Measurements from ENCODE around the gene CRYBG2. TPM values are rescaled to one million over a fixed set of nuclear protein-coding genes. Genes with fewer than 3 reads are reported as not detected.

Gene CRYBG2
- total RNA-seq (2022; extraction: Qiagen RNA extraction): 0.99 to 1.9 TPM (median 1.3 TPM) in 5 replicates

GRCh38 chr1:26353976-26354820 is at the start of gene CRYBG2:
Gene CRYBG2, minus strand, starts transcription at chr1:26354130. Its CDS starts 7,473 bp downstream, at chr1:26346657.

DNA sequence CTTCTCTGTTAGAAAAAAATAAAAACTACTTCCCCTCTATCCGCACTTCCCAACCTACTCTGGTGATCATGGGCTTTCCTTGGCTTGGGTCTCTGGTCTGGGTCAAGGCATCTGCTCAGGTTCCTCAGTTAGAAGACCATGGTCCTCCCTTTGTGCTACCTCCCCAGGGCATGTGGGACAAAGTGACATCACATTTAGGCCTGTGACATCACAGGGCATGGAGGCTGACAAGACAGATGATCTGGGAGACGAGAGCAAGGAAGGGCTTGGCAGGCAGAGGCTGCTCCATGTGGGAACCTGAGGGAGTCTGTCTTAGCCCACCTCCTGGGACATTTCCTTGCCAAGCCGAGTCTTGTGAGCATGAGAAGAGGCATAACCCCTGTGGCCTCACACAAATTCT is 18.7 kb upstream of the CRYBG2 start, which contains the start of gene ZNF683:
TSS of gene ZNF683 (minus strand) at position 140 of the 400 bp plus-strand sequence. CDS start 4,179 bp downstream, outside the sequence.

DNA sequence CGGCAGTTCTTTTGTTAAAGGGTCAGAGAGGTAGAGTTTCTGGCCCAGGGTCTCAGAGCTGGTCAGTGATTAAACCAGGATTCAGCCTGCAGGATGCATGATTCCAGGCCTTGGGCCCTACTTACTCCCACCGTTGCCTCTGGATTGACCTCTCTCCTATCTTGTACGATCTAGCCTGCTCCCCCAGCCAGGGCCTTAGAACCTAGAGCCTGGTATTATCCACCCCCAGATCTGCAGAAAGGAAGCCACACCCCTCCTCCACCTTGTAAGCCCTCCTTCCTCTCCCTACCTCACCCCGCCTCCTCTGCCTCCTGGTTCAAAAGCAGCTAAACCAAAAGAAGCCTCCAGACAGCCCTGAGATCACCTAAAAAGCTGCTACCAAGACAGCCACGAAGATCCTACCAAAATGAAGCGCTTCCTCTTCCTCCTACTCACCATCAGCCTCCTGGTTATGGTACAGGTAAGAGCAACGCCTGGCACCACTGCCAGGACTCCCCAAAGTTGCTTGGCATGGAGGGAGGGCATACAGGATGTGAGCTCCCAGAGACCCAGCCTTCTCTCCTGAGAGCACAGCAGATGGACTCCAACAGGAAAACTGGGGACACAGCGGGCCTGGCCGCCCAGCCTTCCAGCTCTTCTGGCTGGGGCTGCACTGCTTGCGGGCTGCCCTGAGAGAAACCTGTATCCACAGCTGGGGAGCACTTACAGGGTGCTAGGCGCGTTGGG is 36.2 kb downstream of the CRYBG2 start, which contains the start of gene CD52:
TSS of gene CD52 (plus strand) at position 347 of the 726 bp plus-strand sequence. CDS start at position 407, 60 bp downstream.

DNA sequence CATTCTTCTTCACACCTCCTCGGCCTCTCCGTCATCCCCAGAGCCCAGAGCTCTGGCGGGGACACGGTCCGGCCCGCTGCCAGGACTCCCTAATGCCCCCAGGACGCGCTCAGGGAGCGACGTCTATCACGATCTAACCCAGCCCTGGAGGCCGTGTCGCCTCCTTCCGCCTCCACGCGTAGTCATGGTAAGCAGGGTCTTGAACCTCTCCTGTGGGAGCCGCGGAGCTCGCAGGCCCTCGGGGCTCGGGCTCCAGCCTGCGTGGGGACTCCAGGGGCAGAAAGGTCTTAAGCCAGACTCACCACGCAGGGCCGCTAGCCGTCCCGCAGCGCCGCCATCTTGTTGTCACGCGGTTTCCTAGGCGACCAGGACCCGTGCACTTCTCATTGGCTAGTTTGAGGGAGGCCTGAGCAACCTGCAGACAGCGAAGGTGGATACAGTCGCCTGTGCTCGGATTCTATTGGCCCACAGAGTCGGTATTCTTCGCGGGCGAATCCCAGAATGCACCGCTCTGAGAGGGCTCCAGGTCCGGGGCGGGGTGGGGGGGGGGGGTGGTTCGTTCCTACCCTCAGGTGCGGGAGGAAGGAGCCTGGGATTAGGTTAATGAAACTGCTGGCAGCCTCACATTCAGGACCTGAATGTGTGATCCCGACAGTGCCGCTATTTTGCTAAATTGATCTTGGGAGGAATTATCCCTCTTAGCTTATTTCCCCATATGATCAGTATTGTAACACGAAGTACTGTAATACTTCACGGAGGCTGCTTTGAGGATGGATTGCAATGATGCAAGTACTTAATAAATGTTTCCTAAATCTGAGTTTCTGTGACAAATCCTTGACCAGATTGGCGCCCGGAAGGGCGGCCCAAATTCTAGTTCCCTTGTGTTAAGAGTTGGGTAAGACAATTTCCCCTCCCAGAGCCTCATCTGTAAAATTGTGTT is 47.4 kb downstream of the CRYBG2 start, which contains the start of gene UBXN11:
TSS of gene UBXN11 (minus strand) at position 347 of the 940 bp plus-strand sequence. CDS start 3,753 bp downstream, outside the sequence.

DNA sequence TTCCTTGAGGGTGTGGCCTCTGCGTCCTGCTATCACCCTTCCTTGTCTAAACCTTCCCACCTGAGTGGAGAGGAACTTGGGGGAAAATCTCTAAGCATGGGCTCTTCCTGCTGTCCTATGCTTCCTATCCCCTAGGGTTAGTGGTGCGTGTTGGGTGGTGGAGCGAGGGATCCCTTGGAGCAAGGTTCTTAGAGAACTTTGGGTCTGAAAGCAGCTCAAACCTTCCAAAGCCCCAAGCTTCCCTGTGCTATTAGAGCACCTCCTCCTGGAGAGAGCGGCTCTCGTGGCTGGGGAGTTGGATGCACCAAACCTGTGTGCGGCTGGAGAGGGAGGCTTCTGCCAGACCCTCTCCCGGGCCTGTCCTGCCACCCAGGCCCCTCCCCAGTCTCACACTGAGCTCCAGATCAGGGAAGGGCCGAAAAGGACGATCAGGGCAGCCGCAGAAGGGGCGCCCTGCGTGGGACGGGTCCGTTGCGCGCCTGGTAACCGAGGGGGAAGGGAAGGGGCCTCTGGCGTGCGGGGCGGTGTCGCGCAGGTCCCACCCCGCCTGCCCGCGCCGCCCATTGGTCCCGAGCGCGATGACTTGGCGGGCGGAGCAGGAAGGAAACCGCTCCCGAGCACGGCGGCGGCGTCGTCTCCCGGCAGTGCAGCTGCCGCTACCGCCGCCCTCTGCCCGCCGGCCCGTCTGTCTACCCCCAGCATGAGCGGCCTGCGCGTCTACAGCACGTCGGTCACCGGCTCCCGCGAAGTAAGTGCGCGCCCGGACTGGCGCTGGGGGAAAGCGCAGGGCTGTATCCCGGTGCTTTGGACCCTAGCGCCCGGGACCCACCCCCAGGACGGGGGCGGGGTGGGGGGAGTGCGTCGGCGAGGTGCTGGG is 74.2 kb downstream of the CRYBG2 start, which contains the start of gene SH3BGRL3:
TSS of gene SH3BGRL3 (plus strand) at position 631 of the 877 bp plus-strand sequence. CDS start at position 701, 70 bp downstream.

Other genes with a start within 250 kb of the CRYBG2 start
- 1.8 to 2.3 TPM (median 1.9 TPM) in 5 replicates for gene PDIK1L, start 242.3 kb downstream of the CRYBG2 start, total RNA-seq (2022; extraction: Qiagen RNA extraction)
- 0.05 to 0.08 TPM in 2 of 5 replicates, not detected in the others for gene FAM110D, start 195.1 kb downstream of the CRYBG2 start, total RNA-seq (2022; extraction: Qiagen RNA extraction)
- gene C1orf232, start 185.2 kb downstream of the CRYBG2 start, total RNA-seq (2022; extraction: Qiagen RNA extraction): not detected in 5 replicates
- 49.4 to 69.6 TPM (median 64.8 TPM) in 5 replicates for gene ZNF593, start 184.2 kb downstream of the CRYBG2 start, total RNA-seq (2022; extraction: Qiagen RNA extraction)
- 0.65 TPM in 1 of 5 replicates, not detected in the others for gene ZNF593OS, start 182.3 kb downstream of the CRYBG2 start, total RNA-seq (2022; extraction: Qiagen RNA extraction)
- gene CNKSR1, start 176.6 kb downstream of the CRYBG2 start, total RNA-seq (2022; extraction: Qiagen RNA extraction): 0.15 to 0.58 TPM (median 0.32 TPM) in 4 of 5 replicates, not detected in the other
- not detected in 5 replicates for gene CATSPER4, start 163.5 kb downstream of the CRYBG2 start, total RNA-seq (2022; extraction: Qiagen RNA extraction)
- 11.2 to 14.2 TPM (median 12.9 TPM) in 5 replicates for gene CEP85, start 119.9 kb downstream of the CRYBG2 start, total RNA-seq (2022; extraction: Qiagen RNA extraction)
- gene SH3BGRL3, start 74.0 kb downstream of the CRYBG2 start, total RNA-seq (2022; extraction: Qiagen RNA extraction): 126 to 157 TPM (median 140 TPM) in 5 replicates
- 11.8 to 18.4 TPM (median 15.9 TPM) in 5 replicates for gene UBXN11, start 47.5 kb downstream of the CRYBG2 start, total RNA-seq (2022; extraction: Qiagen RNA extraction)
- 0.64 TPM in 1 of 5 replicates, not detected in the others for gene CD52, start 36.2 kb downstream of the CRYBG2 start, total RNA-seq (2022; extraction: Qiagen RNA extraction)
- not detected in 5 replicates for gene ZNF683, start 18.6 kb upstream of the CRYBG2 start, total RNA-seq (2022; extraction: Qiagen RNA extraction)
- not detected in 5 replicates for gene LIN28A, start 56.7 kb upstream of the CRYBG2 start, total RNA-seq (2022; extraction: Qiagen RNA extraction)
- 22.4 to 27.7 TPM (median 24.4 TPM) in 5 replicates for gene DHDDS, start 78.2 kb upstream of the CRYBG2 start, total RNA-seq (2022; extraction: Qiagen RNA extraction)
- 334 to 423 TPM (median 346 TPM) in 5 replicates for gene HMGN2, start 118.3 kb upstream of the CRYBG2 start, total RNA-seq (2022; extraction: Qiagen RNA extraction)
- gene RPS6KA1, start 175.6 kb upstream of the CRYBG2 start, total RNA-seq (2022; extraction: Qiagen RNA extraction): 14.6 to 17.6 TPM (median 16.7 TPM) in 5 replicates

All from A549 treated with Mapracorat at 1 μM for 4 hours (cell line).